GM18519 (cell line): ENCODE results near the gene SERPINA4.
"Not testable (repeated sequence)": the region's sequence is repeated elsewhere in the genome, so short reads cannot be mapped to it uniquely, and the experiment has no call there.

ENCODE experiments used
- ATAC-seq: cut with Tn5 transposase; IDR thresholded peaks from one replicate; pipeline ENCODE4 v1.9.1; 2021; ENCODE audit warnings: mild to moderate bottlenecking, moderate library complexity; ENCODE audit not compliant: unreplicated experiment, low FRiP score

Gene SERPINA4

DNA sequence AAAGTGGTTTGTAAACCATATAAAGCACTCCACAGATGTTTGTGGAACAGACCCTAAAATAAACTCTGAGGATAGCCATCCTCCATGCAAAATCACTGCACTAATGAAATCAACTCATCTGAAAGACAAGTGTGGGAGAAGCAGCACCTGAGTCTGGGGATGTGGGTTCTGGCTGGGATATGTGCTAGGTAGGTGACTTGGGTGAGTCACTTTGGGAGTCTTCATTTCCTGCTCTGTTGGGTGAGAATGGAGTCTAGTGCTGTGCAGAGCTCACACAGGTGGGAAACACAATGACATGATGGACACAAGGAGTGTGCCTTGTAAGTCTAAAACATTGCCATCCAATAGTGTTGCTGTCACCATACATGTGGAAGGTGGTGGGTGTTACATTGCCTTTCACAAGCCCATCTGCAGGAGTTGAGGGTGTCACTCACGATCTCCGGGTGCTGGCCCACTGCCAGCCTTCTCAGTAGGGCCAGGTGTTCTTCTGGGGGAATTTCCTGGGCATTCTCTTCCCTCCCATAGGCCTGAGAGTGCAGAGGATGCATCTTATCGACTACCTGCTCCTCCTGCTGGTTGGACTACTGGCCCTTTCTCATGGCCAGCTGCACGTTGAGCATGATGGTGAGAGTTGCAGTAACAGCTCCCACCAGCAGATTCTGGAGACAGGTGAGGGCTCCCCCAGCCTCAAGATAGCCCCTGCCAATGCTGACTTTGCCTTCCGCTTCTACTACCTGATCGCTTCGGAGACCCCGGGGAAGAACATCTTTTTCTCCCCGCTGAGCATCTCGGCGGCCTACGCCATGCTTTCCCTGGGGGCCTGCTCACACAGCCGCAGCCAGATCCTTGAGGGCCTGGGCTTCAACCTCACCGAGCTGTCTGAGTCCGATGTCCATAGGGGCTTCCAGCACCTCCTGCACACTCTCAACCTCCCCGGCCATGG, 2.0 kb downstream of the SERPINA4 start:
- ATAC-seq, result no peak

DNA sequence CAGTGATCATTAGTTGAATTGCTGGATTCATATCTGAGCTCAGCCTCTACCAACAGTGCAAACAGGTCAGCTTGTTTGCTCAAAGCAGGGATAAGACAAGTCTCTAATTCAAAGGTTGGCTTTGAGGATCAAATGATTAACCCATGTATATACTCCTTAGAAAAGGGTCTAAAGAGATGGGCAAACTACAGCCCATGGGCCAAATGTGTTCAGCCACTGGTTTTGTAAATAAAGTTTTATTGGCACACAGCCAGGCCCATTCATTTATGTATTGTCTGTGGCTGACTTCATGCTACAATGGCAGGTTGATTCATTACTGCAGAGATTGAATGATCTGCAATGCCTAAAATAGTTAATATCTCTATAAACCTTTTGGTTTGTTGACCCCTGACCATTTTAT, 3.1 kb downstream of the SERPINA4 start:
- ATAC-seq, result no peak

DNA sequence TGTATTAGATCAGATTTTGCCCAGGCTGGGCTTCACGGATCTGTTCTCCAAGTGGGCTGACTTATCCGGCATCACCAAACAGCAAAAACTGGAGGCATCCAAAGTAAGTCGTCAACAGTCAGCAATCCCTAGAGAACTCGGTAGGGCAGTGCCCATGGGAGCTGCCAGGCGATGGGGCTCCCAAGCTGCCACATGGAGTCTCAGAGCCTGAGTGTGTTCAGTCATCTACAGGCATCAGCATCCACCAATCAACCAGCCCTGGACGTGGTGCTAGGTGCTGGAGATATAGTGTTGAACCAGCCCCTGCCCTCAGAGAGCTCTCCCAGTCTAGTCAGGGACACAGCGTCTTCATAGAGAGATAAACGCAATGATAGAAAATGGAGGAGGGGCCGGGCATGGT, 6.9 kb downstream of the SERPINA4 start:
- ATAC-seq, result no peak

DNA sequence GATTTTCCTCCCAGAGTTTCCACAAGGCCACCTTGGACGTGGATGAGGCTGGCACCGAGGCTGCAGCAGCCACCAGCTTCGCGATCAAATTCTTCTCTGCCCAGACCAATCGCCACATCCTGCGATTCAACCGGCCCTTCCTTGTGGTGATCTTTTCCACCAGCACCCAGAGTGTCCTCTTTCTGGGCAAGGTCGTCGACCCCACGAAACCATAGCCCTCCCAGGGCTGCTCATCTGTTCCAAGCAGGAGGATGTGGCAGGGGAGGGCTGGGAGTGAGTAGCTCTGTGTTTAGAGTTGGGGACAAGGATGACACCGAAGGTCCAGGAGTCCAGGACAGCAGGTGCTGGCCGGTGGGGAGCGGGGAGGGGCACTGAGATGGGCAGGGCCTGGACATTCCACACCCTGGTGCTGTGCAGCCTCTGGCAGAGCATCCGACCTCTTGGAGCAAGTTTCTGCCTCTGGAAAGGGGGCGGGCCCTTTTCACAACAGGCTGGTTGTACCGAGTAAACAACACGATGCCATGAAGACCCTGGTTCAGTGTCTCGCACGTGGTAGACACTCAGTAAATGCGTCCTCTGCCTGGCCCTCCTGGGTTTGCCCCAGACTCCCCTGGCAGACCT, 8.2 kb downstream of the SERPINA4 start:
- ATAC-seq, result no peak

DNA sequence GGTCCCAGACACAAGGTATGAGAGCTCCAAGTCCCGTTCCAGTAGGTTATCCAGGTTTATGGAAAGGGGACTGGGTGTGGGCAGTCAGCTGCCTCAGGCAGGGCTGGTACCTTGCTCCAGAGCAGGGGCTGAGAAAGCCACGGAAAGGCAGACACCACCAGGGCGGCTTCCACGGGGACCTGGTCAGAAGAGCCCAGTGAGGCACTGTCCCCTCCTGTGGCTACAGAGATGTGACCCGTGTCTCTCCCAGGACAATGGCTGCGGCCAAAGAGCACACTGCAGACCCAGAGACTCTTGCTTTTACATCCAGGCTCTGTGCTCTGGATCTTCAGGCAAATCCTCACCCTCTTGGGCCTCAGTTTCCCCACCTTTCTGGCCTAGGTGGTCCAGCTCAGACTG, 8.8 kb downstream of the SERPINA4 start:
- no peak for ATAC-seq

DNA sequence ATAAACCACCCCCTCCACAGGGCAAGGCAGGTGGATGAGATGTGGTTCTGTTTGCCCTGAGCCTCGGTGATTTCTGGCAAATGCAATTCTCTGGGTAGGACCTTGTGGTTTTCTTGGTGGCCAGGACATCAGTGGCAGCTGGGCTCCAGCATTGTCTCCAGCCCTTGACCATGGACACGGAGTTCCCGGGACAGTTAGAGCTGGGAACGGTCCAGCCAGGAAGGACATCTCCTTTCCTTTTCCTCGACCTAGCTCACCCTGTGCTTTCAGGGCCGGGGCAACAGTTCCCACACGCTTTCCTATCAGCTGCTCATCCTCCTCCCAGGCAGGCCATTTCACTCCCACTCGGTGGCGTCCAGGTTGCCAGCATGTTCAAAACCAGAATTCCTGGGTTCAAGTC, 9.2 kb downstream of the SERPINA4 start:
- ATAC-seq, result no peak

DNA sequence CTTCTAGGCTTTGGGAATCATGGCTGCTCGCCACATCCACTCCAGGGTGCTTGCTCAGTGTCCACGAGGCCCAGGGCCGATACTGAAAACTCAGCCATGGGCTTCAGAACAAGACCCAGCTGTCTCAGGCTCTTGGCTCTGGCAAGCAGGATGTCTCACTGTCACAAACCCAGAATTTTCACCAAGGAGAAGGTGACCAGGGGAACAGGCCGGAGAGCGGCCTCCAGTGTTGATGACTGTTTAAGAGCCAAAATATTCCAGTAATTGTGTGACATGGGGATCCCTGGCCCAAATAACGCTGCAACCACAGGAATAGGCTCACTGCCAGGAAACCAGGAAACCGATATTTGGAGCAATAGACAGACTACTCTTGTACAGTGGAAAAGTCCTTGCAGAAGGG, 10.2 kb downstream of the SERPINA4 start:
- no peak for ATAC-seq

DNA sequence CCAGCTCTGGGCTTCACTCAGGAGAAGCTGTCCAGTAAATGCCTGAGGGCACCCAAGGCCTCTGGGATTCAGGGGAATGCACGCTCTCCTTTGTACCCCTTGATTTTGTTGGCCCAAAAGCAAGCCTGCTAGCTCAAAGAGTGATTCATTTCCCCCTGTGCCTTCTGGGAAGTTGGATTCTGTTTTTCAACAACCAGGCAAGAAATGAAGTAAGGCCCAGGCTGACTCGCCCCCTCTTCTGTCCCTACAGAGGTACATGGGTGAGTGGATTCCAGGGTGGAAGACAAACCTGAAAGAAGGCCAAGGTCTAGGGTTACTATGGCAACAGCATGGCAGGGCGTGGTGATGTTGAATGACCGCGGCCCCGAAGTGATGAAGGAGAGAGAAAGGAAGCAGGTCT, 10.7 kb downstream of the SERPINA4 start:
- no peak for ATAC-seq

DNA sequence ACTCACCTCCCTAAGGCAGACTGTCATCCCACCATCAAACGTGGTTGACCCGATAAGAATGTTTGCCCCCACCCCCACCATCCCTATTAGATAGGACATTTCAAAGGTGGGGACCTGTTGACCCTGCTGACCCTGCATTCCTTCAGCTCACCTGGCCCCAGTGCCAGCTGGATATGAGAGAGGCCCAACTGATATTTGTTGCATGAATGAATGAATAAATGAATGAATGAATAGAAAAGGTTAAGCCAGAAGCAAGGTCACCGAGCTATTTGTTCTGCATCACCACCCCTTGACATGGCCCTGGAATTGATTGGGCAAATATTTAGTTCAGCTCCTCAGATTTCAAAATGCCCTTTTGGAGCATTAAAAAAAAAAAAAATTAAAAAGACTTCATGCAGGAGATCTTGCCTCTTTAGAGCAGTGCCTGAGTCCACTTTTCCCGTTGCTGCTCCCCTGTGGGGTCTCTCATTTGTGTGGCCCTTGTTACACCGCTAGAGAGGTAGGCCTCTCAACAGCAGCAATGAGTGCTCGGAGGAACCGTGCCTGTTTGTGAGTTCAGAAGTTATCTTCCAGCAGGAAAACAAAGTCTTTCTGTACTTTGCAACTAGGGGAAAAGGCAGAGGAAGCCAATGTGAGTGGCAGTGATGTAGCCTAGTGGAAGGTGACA, 11.5 kb downstream of the SERPINA4 start:
- ATAC-seq, result no peak

DNA sequence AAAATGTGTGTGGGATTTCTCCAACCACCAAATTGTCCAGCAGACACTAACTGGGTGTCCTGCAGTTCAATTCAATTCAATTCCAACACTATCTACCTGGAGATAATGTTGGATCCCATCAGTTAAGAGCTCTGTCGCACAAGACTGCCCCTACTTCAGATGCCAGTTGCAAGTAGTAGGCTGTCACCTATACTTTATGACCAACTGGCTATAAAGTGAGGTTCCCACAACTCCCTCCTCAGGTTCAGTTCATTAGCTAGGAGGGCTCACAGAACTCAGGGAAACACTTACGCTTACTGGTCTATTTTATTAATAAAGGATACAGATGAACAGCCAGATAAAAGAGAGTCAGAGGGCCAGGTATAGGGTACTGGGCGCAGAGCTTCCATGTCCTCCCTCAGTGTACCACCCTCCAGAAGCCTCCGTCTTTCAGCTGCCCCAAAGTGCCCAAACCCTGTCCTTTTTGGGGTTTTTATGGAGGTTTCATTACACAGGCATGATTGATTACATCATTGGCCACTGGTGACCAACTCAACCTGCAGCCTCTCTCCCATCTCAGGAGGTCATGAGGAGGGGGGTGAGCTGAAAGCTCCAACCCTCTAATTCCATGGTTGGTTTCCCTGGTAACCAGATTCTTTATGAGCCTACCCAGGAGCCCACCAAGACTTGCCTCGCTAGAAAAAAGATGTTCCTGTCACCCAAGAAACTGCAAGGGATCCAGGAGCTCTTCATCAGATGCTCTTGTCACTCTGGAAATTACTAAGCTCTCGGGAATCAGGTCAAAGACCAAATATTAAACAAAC, 12.4 kb downstream of the SERPINA4 start:
- no peak for ATAC-seq

DNA sequence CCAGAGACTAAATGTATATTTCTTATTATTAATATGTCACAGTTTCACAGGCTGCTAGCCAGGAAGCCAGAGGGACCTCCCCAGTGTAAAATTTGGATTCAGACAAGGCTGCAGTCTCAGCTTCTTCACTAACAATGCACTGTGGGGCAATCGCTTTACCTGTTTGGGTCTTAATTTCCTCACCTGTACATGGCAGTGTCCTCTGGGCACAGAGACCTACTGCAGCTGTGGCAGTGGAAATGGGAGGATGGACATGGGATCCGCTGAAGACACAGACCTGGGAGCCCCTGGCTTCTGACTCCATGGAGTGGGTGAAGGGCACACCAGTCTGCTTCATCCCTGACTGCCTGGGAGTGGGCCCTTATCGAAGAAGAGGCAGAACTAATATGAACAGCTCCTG, 13.1 kb downstream of the SERPINA4 start:
- no peak for ATAC-seq

DNA sequence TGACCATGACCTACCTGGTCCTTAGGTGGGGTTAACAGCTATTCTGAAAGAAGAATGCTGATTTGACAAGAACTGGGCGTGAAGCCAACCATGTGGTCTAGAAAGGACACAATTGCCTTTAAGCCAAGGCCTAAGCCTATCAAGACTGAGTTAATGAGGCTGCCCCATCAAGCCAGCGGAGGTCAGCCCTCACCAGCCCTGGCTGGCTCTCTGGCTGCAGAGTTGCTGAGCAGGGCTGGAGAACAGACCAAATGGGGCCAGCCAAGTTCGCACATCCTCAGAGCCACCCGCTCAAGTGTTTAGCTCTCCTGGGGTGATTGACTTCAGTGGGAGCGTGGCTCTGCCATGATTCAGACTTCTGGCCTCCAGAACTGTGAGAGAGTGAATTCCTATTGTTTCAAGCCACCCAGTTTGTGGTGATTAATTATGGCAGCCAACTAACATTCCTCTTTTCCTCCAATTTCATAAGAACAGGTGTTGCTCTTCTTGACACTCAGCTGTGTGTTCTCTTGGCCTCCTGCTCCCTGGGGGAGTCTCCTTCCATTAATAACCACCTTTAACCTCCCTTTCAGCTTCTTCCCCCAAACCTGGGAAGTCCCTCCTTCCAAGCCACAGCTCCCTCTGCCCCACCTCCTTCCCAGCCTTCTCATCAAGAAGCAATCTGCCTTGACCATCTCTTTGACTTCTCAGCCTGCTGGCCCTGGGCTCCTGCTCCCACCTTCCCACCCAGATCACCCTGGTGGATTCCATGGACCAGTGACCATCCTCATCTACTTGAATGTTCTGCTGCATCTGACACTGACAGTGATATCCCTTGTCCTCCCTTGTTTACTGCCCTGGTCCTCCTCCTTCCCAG, 14.7 kb downstream of the SERPINA4 start:
- ATAC-seq, result no peak

DNA sequence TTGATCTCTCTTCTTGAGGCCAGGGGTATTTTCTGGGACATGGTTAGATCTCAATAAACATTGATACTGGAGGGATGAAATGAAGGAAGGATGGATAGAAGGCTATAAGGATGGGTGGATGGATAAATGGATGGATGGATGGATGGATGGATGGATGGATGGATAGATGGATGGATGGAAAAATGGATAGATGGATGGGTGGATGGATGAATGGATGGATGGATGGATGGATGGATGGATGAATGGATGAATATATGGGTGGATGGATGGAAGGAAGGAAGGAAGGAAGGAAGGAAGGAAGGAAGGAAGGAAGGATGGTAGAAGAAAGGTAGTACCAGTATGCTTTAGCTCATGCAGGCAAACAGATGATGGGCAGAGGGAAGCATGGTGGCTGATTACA, 16.2 kb downstream of the SERPINA4 start:
- ATAC-seq, result not testable (repeated sequence)

DNA sequence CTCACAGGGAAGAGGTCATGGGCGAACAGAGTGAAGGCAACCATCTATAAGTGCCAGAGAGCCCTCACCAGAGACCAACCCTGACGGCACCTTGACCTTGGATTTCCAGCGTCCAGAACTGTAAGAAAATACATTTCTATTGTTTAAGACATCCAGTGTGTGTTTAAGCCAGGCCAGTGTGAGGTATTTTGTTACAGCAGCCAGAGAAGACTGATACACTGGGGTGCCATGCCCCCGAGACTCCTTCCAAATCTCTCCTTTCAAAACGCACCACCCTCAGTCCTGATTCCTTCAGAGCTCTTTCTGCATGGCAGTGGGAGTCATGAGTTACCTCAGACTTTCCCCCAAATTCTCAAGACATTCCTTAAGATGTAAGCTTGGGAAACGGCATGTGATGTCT, 17.5 kb downstream of the SERPINA4 start:
- no peak for ATAC-seq

DNA sequence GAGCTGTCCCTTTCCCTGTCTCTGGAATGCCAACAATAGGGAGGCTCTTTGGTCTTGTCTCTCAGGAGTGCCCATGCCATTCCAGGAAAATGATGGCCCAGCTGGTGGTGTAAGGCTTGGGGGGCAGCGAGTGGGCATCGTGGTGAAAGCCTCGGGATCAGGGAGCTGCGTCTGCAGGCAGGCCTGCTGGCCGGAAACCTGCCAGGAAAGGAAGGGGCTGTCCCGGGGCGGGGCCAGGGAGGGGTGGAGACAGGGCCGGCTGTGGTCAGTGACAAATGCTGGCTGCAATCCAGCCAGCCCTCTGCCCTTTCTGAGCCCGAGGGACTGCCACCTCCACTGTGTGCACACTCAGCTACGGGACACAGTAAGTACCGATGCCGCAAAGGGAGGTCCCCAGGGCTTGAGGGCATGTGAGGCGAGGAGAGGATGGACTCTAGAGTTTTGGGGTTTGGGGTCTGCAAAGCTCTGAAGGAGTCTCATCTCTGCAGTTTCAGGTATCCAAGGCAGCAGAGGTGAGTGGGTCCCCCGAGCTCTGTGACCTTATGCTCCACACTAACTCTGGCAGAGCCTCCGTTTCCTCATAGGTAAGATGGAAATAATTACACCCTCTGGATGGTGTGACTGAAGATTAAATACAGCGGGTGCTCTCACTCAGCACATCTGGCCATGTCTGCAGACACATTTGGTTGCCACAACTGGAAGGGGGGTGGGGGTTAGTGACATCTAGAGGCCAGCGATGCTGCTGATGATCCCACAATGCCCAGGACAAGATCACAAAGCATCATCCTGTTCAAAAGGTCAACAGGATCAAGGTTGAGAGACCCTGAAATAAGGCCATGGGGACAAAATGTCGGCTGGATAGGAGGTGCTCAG, 20.1 kb downstream of the SERPINA4 start, which contains the start of gene SERPINA5:
Gene SERPINA5, plus strand, starts transcription at position 300 of the 873 bp plus-strand sequence. CDS start 5,937 bp downstream, outside the sequence.
- no peak for ATAC-seq

DNA sequence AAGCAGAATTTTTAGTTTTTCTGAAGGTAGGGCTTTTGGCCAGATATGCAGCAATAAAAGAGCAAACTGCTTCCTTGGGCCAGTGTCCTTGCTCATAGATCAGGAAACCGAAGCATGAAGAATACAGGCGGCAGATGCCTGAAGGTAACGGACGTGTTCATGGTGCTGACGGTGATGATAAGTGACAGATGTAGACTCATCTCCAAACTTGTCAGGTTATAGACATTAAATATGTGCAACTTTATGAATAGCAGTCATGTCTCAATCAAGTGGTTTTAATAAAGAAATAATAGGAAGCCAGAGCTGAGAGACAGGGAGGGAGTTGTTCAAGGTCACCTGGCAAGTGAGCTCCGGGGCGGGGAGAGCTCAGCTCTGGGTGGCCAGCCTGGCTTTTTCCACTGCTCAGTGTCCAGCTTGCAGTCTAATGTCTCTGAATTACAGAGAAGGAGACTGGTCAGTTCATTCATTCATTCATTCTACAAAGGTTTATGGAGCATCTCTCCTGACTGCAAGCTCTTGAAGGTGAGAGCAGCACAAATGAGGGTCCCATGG, 21.0 kb downstream of the SERPINA4 start:
- no peak for ATAC-seq

DNA sequence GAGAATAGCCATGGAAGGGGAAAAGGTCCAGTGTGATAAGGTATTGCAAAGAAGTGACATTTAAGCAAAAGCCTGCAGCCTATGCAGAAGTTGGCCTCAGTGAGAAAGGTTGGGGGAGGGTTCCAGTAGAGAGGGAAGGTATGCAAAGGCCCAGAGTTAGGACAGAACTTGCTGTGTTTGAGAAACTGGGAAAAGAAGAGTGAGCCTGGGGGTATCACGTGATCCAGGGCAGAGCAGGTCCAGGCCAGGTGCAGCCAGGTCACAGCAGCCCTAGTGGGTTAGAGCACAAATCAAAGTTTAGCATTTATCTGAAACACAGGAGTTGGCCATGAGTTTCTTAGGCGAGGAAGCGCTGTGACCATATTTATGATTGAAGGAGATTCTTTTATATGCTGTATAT, 21.6 kb downstream of the SERPINA4 start:
- ATAC-seq, result no peak

DNA sequence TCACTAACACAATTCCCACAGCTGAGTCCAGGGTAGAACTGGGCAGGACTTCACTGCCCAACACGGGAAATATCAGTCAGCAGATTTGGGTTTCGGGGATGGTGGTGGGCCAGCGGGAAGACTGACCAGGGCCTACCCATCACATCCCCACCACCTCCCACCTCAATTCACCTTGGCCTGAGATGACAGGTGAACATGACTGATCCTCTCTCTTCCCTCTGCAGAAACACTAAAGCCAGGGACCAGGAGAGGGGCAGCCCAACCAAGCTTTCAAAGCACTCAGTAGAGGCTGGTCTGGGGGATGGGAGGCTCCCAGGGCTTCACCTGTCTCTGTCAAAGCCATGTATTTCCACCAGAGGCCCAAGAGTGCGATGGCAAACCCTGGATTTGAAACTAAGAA, 22.3 kb downstream of the SERPINA4 start:
- ATAC-seq, result no peak
